HepG2 (cell line): ENCODE data around the gene EZH1. TPM values are rescaled to one million over a fixed set of nuclear protein-coding genes. Genes with fewer than 3 reads are reported as not detected.

Experiments used
- AHDC1 ChIP-seq: sonication (generic); formaldehyde crosslinking; IDR thresholded peaks from 2 replicates; pipeline ENCODE4 v1.5.1; 2020; ENCODE audit warnings: mild to moderate bottlenecking, missing genetic modification reagents, borderline replicate concordance
- ARHGAP35 ChIP-seq: sonication (generic); formaldehyde crosslinking; IDR thresholded peaks from 2 replicates; pipeline ENCODE4 v1.9.0; 2022; ENCODE audit warnings: mild to moderate bottlenecking, inconsistent platforms, moderate library complexity, missing genetic modification reagents, borderline replicate concordance
- DMTF1 ChIP-seq: sonication (generic); formaldehyde crosslinking; IDR thresholded peaks from 2 replicates; pipeline ENCODE4 v1.4.0; 2020; ENCODE audit warnings: mild to moderate bottlenecking, missing genetic modification reagents
- FOSL2 ChIP-seq: sonication (generic); formaldehyde crosslinking; IDR thresholded peaks from 2 replicates; pipeline ENCODE4 v1.4.0; 2020; ENCODE audit warnings: missing genetic modification reagents
- HNRNPLL ChIP-seq: fragments of 200-400 bp; formaldehyde crosslinking; IDR thresholded peaks from 2 replicates; pipeline ENCODE4 v1.6.1; 2017; ENCODE audit warnings: mild to moderate bottlenecking, low read depth, low read length; ENCODE audit not compliant: poor library complexity, severe bottlenecking
- NFKB2 ChIP-seq: sonication (generic); formaldehyde crosslinking; IDR thresholded peaks from 2 replicates; pipeline ENCODE4 v1.4.0; 2020; ENCODE audit warnings: missing genetic modification reagents, borderline replicate concordance
- NR2F6 ChIP-seq, 2 experiments: IDR thresholded peaks; 2 replicates each; pipeline ENCODE4 v1.6.1; 2016; ENCODE audit warnings: antibody characterized with exemption in 1 of 2, mild to moderate bottlenecking in 1 of 2
- POLR2AphosphoS2 ChIP-seq: IDR thresholded peaks from 2 replicates; pipeline ENCODE4 v1.6.1; 2011; ENCODE audit warnings: low read depth, low read length, improper control_type of control experiment
- SALL1 ChIP-seq: sonication (generic); formaldehyde crosslinking; IDR thresholded peaks from 2 replicates; pipeline ENCODE4 v1.8.0; 2022; ENCODE audit warnings: mild to moderate bottlenecking, missing genetic modification reagents
- SP4 ChIP-seq: sonication (generic); formaldehyde crosslinking; IDR thresholded peaks from 2 replicates; pipeline ENCODE4 v1.8.1; 2023; ENCODE audit warnings: mild to moderate bottlenecking, missing genetic modification reagents
- ZMYM2 ChIP-seq: sonication (generic); formaldehyde crosslinking; IDR thresholded peaks from 2 replicates; pipeline ENCODE4 v1.8.0; 2022; ENCODE audit warnings: mild to moderate bottlenecking, missing genetic modification reagents
- ZNF460 ChIP-seq: sonication (generic); formaldehyde crosslinking; IDR thresholded peaks from 2 replicates; pipeline ENCODE4 v1.5.1; 2020; ENCODE audit warnings: missing genetic modification reagents, mild to moderate bottlenecking, borderline replicate concordance
- ZNF562 ChIP-seq: sonication (generic); formaldehyde crosslinking; IDR thresholded peaks from 2 replicates; pipeline ENCODE4 v1.8.0; 2022; ENCODE audit warnings: missing genetic modification reagents, borderline replicate concordance
- ZNF574 ChIP-seq: sonication (generic); formaldehyde crosslinking; IDR thresholded peaks from 2 replicates; pipeline ENCODE4 v1.4.0; 2020; ENCODE audit warnings: missing genetic modification reagents
- ZNF652 ChIP-seq: IDR thresholded peaks from 2 replicates; pipeline ENCODE4 v1.6.1; 2016; ENCODE audit warnings: low read depth, borderline replicate concordance
- ZNF879 ChIP-seq: sonication (generic); formaldehyde crosslinking; IDR thresholded peaks from 2 replicates; pipeline ENCODE4 v1.8.1; 2023; ENCODE audit warnings: missing genetic modification reagents
- ZSCAN29 ChIP-seq: sonication (generic); formaldehyde crosslinking; conservative IDR thresholded peaks from 2 replicates; pipeline ENCODE4 v1.4.0; 2020; ENCODE audit warnings: mild to moderate bottlenecking, missing genetic modification reagents
- polyA plus RNA-seq, 8 experiments: library from polyadenylated mRNA; depleted of rRNA in 3 of 8; stranded (reverse) in 7 of 8; unstranded in 1 of 8; fragments of >200 nt; fragmentation: Illumina TruSeq in 4 of 8; extraction: Trizol in 4 of 8; gene quantifications; 2 replicates each; pipeline versions ENCODE4 v1.2.1 to v1.2.3, GENCODE V29; 2011 to 2016; ENCODE audit warnings: low read depth in 4 of 8, missing spikeins in 1 of 8, mixed read lengths in 1 of 8; ENCODE audit not compliant: insufficient read depth in 1 of 8
- total RNA-seq, 5 experiments: library from RNA; depleted of rRNA; stranded (reverse); fragments of >200 nt; fragmentation: Illumina TruSeq; extraction: Trizol; gene quantifications; 2 replicates each; pipeline ENCODE4 v1.2.3, GENCODE V29; 2016; ENCODE audit warnings: low read depth in 1 of 5

The EZH1 gene
- total and polyA plus RNA-seq, 2 of the 13 experiments (the other 11 are each of a cell fraction or from before 2014, with no cell fraction given) = 11.6 to 24.0 TPM

- TF ChIP-seq NR2F6 (IDR thresholded peaks at IDR 0.05) (peak; percentile 63), NR2F6 (CRISPR knock-in tag; IDR thresholded peaks at IDR 0.05) (peak; percentile 77; the same call in 1 of the 2 replicates), NFKB2 (CRISPR knock-in tag) (no peak; the same call in 1 of the 2 replicates), ZSCAN29 (CRISPR knock-in tag) (no peak), SP4 (CRISPR knock-in tag) (no peak), FOSL2 (CRISPR knock-in tag) (peak; percentile 25), ZNF574 (CRISPR knock-in tag) (peak; percentile 85), DMTF1 (CRISPR knock-in tag) (no peak), SALL1 (CRISPR knock-in tag) (peak; percentile 84), ZNF562 (no peak), ARHGAP35 (CRISPR knock-in tag) (no peak; the same call in 1 of the 2 replicates), AHDC1 (CRISPR knock-in tag) (peak; percentile 65), ZMYM2 (CRISPR knock-in tag) (no peak), ZNF460 (CRISPR knock-in tag) (no peak; the same call in 1 of the 2 replicates), ZNF652 (CRISPR knock-in tag) (0 out of 2 replicates have a peak, but pooled peaks have one; percentile 28), HNRNPLL (peak; percentile 26), ZNF879 (CRISPR knock-in tag) (no peak), POLR2AphosphoS2 (no peak)
Observed at GRCh38 chr17:42779936-42780850, 35.4 kb upstream of the EZH1 start, which contains the start of gene WNK4 (continued).
